GM23248 (cell line): Measurements from ENCODE around the gene ARID3B.

Experiments used
- EZH2 ChIP-seq: fragments of 200-600 bp; sonication (generic); IDR thresholded peaks from 2 replicates; pipeline ENCODE4 v1.6.1; 2018; ENCODE audit warnings: antibody characterized with exemption, mild to moderate bottlenecking; ENCODE audit not compliant: insufficient read depth, poor library complexity, severe bottlenecking
- EZH2phosphoT487 ChIP-seq: fragments of 200-600 bp; sonication (generic); IDR thresholded peaks from 2 replicates; pipeline ENCODE4 v1.6.1; 2018; ENCODE audit warnings: antibody characterized with exemption, moderate library complexity, mild to moderate bottlenecking, low read depth; ENCODE audit not compliant: insufficient read depth

DNA sequence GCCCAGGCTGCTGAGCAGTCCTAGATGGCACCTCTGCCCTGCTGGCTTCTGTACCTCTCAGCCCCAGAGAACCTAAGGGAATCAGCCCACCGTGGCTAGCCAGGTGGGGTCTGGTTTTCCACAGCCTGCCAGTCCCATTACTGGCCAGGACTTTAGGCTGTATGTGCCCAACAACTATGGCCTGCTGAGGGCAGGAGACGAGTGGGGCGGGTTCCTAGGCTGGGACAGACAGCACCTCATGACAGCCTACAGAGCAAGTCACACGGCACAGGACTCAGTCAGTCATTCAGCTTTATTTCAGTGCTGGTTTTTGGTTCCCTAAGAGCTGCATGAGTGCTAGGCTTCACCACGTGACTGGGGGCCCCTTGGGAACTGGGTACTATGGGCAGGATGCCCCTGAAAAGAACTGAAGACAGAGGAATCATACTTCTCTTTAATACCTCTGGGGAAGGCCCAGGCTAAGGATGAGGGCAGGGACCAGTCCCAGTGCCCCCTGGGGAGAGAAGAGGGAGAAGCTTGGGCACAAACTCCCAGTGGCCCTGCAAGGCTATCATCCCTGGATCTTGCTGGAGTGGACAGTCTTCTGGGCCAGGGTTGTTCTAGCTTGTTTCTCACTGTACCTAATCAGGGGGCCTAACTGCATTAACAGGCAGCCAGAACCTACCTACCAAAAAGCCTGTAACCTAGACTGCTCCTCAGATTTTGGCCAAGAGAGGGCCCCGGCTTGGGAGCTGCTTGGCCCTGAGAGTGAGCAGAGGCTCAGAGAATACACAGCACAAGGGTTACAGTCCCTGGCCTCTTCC is 89.5 kb downstream of the ARID3B start:
- TF ChIP-seq EZH2 (no peak), EZH2phosphoT487 (no peak)
